SK-N-SH (cell line): ENCODE results near the gene DHCR24. TPM values are rescaled to one million over a fixed set of nuclear protein-coding genes. Genes with fewer than 3 reads are reported as not detected.

Experiments
- CTCF ChIA-PET: fragments of 300-600, 350-600 bp; formaldehyde crosslinking; extraction: SDS; loops from one replicate; lab custom pipeline; 2021; lab: Yijun Ruan, JAX
- POLR2A ChIA-PET: fragments of 350-600 bp; sonication (Branson Sonifier 250); formaldehyde crosslinking; extraction: SDS; loops from one replicate; lab custom pipeline; 2020; ENCODE audit warnings: antibody characterized with exemption, inconsistent platforms; lab: Yijun Ruan, JAX
- DNase-seq: peaks from one replicate; pipeline ENCODE4 v3.0.0; 2012
- H2AFZ ChIP-seq: fragments of 200-600 bp; sonication (generic); 2 replicates; pipeline ENCODE4 v1.8.1; 2016; ENCODE audit warnings: antibody characterized with exemption, mild to moderate bottlenecking, low read depth
- H3F3A ChIP-seq: fragments of 200-600 bp; sonication (generic); replicated peaks from 2 replicates; pipeline ENCODE3; 2016; ENCODE audit warnings: antibody characterized with exemption, mild to moderate bottlenecking; ENCODE audit not compliant: insufficient read depth
- H3K27ac ChIP-seq, 2 experiments: fragments of 200-500 bp in 1 of 2; fragments of 200-600 bp in 1 of 2; sonication (Bioruptor generic) in 1 of 2; sonication (generic), shearing (Covaris generic) in 1 of 2; 2 replicates each; pipeline versions ENCODE4 v1.5.1 to v1.6.1; 2014 to 2016; ENCODE audit warnings: low read depth in 2 of 2, inconsistent platforms in 1 of 2, low read length in 1 of 2, mild to moderate bottlenecking in 1 of 2, mixed read lengths in 1 of 2
- H3K27me3 ChIP-seq: fragments of 200-600 bp; sonication (generic), shearing (Covaris generic); 2 replicates; pipeline ENCODE4 v1.6.1; 2016; ENCODE audit warnings: mixed run types; ENCODE audit not compliant: insufficient read depth
- H3K36me3 ChIP-seq, 2 experiments: fragments of 200-500 bp in 1 of 2; fragments of 200-600 bp in 1 of 2; sonication (Bioruptor generic) in 1 of 2; sonication (generic) in 1 of 2; replicated peaks in 1 of 2; 2 replicates each; pipeline versions ENCODE3 to v1.5.1; 2014 to 2016; ENCODE audit warnings: low read length in 1 of 2, mild to moderate bottlenecking in 1 of 2; ENCODE audit not compliant: insufficient read depth in 2 of 2, control insufficient read depth in 1 of 2
- H3K4me1 ChIP-seq, 2 experiments: fragments of 200-500 bp in 1 of 2; fragments of 200-600 bp in 1 of 2; sonication (Bioruptor generic) in 1 of 2; sonication (generic), shearing (Covaris generic) in 1 of 2; 2 replicates each; pipeline versions ENCODE4 v1.5.1 to v1.6.1; 2014 to 2016; ENCODE audit warnings: low read depth in 1 of 2, low read length in 1 of 2, mixed run types in 1 of 2; ENCODE audit not compliant: insufficient read depth in 2 of 2, control insufficient read depth in 1 of 2
- H3K4me2 ChIP-seq: fragments of 200-600 bp; sonication (generic), shearing (Covaris generic); 2 replicates; pipeline ENCODE4 v1.6.1; 2017; ENCODE audit warnings: mixed run types
- H3K4me3 ChIP-seq, 2 experiments: fragments of 200-500 bp in 1 of 2; fragments of 200-600 bp in 1 of 2; sonication (Bioruptor generic) in 1 of 2; sonication (generic), shearing (Covaris generic) in 1 of 2; 2 replicates each; pipeline versions ENCODE4 v1.5.1 to v1.8.1; 2014 to 2016; ENCODE audit warnings: low read depth in 2 of 2, inconsistent platforms in 1 of 2, low read length in 1 of 2, mild to moderate bottlenecking in 1 of 2, mixed read lengths in 1 of 2, moderate library complexity in 1 of 2
- H3K79me2 ChIP-seq: fragments of 200-600 bp; sonication (generic); 2 replicates; pipeline ENCODE4 v1.8.1; 2017; ENCODE audit warnings: mild to moderate bottlenecking; ENCODE audit not compliant: insufficient read depth
- H3K9ac ChIP-seq: fragments of 200-600 bp; sonication (generic); 2 replicates; pipeline ENCODE4 v1.6.1; 2017; ENCODE audit warnings: mixed run types
- H3K9me2 ChIP-seq: fragments of 200-600 bp; sonication (generic); 2 replicates; pipeline ENCODE4 v1.6.1; 2017; ENCODE audit warnings: mixed run types
- H3K9me3 ChIP-seq: fragments of 200-600 bp; sonication (generic); 2 replicates; pipeline ENCODE4 v1.6.1; 2017; ENCODE audit warnings: mixed run types, mild to moderate bottlenecking, moderate library complexity
- H4K20me1 ChIP-seq: fragments of 200-600 bp; sonication (generic); 2 replicates; pipeline ENCODE4 v1.6.1; 2017; ENCODE audit warnings: mild to moderate bottlenecking, mixed run types; ENCODE audit not compliant: insufficient read depth
- CHD2 ChIP-seq: fragments of 150-350 bp; IDR thresholded peaks from 2 replicates; pipeline ENCODE4 v1.6.1; 2018; ENCODE audit warnings: low read length; ENCODE audit not compliant: partially characterized antibody
- EZH2phosphoT487 ChIP-seq: fragments of 200-600 bp; sonication (generic); IDR thresholded peaks from 2 replicates; pipeline ENCODE4 v1.6.1; 2017; ENCODE audit warnings: low read depth, mixed run types, mild to moderate bottlenecking, antibody characterized with exemption, moderate library complexity, borderline replicate concordance
- FOXM1 ChIP-seq: IDR thresholded peaks from 2 replicates; pipeline ENCODE4 v1.4.0; 2012; ENCODE audit warnings: low read depth, mild to moderate bottlenecking
- GATA2 ChIP-seq: sonication (generic); formaldehyde crosslinking; IDR thresholded peaks from 2 replicates; pipeline ENCODE4 v1.5.0; 2020; ENCODE audit warnings: mild to moderate bottlenecking, missing genetic modification reagents
- IRF3 ChIP-seq: fragments of 150-350 bp; IDR thresholded peaks from 2 replicates; pipeline ENCODE4 v1.6.1; 2016; ENCODE audit warnings: mild to moderate bottlenecking, low read depth, low read length
- MEF2A ChIP-seq: IDR thresholded peaks from 2 replicates; pipeline ENCODE4 v1.4.0; 2012; ENCODE audit warnings: low read depth, borderline replicate concordance
- MXI1 ChIP-seq: IDR thresholded peaks from 2 replicates; pipeline ENCODE4 v1.6.1; 2012; ENCODE audit warnings: mild to moderate bottlenecking, low read depth, low read length, improper control_type of control experiment
- NFIC ChIP-seq: IDR thresholded peaks from 2 replicates; pipeline ENCODE4 v1.4.0; 2012; ENCODE audit warnings: borderline replicate concordance
- RAD21 ChIP-seq: IDR thresholded peaks from 2 replicates; pipeline ENCODE4 v1.6.1; 2012; ENCODE audit warnings: mild to moderate bottlenecking, low read length
- RCOR1 ChIP-seq: fragments of 150-350 bp; IDR thresholded peaks from 2 replicates; pipeline ENCODE4 v1.6.1; 2017; ENCODE audit warnings: antibody characterized with exemption, low read length
- RFX5 ChIP-seq: IDR thresholded peaks from 2 replicates; pipeline ENCODE4 v1.6.1; 2012; ENCODE audit warnings: mild to moderate bottlenecking, improper control_type of control experiment, low read length
- RXRA ChIP-seq: IDR thresholded peaks from 2 replicates; pipeline ENCODE4 v1.4.0; 2012; ENCODE audit warnings: low read depth, mild to moderate bottlenecking, borderline replicate concordance
- TCF12 ChIP-seq: IDR thresholded peaks from 2 replicates; pipeline ENCODE4 v1.4.0; 2012
- TEAD4 ChIP-seq: IDR thresholded peaks from 2 replicates; pipeline ENCODE4 v1.4.0; 2012; ENCODE audit warnings: mild to moderate bottlenecking, borderline replicate concordance; ENCODE audit not compliant: insufficient read depth
- USF1 ChIP-seq: IDR thresholded peaks from 2 replicates; pipeline ENCODE4 v1.4.0; 2012; ENCODE audit warnings: low read depth, borderline replicate concordance
- USF2 ChIP-seq: fragments of 150-350 bp; IDR thresholded peaks from 2 replicates; pipeline ENCODE4 v1.6.1; 2017; ENCODE audit warnings: antibody characterized with exemption, low read length, low read depth, borderline replicate concordance
- WGBS: methylation state at CpG from one replicate; pipeline ENCODE4 v1.1.6; 2017; ENCODE audit warnings: low lambda C conversion rate; 5-methylcytosine and 5-hydroxymethylcytosine counted together
- polyA plus RNA-seq, 3 experiments: library from polyadenylated mRNA; depleted of rRNA; stranded (reverse); fragments of >200 nt; gene quantifications; 2 replicates each; pipeline ENCODE4 v1.2.3, GENCODE V29; 2012
- TF ChIP-seq, protein P1 (sequence below): IDR thresholded peaks from 2 replicates; pipeline ENCODE4; 2012

DHCR24 gene
- polyA plus RNA-seq, 1 of the 3 experiments (the other 2 are of a cell fraction) = 4.3 TPM

DNA sequence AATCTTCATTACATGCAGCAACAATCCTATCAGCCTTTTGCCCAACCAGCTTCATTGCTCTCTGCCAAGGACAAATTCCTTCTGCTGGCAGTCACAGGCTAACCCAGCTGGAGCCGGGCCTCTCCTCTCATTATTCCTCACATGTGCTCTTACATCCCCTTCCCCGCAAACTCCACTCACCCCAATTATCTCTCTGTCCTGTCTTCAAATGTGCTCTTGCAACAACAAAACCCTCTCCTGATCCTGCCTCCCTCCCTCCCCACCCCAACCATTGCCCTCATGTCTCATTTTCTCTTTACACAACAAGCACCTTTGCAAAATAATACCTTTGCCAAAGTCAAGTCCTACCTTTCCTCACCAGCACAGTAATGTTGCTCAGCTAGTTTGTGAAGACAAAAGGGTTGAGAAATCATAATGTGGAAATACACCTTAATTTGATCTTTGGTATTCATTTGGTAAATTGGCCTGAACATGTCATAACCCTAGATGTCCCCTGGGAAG is 36.0 kb upstream of the DHCR24 start:
- Histone ChIP-seq H3K4me2 (no peak overlapping the region), H3F3A (peaks cover 10% of the 10 kb centered on the region), H3K9me3 (no peaks in the 10 kb centered on the region), H3K27ac (no peak overlapping the region), H3K27me3 (no peaks in the 10 kb centered on the region), H3K79me2 (no peaks in the 10 kb centered on the region), H3K36me3 (no peaks in the 10 kb centered on the region), H4K20me1 (no peaks in the 10 kb centered on the region), H2AFZ (no peak overlapping the region), H3K9me2 (no peaks in the 10 kb centered on the region), H3K4me3 (no peak overlapping the region), H3K9ac (no peak overlapping the region), H3K4me1 (peaks cover 0 to 12% of the 10 kb centered on the region in 2 experiments; a peak in 2 of 4 replicates)
- 47% methylated on average over 2 of the region's 2 CpGs for WGBS
- ChIA-PET POLR2A (no interaction called here), CTCF (interaction anchor here (1.8 to 2.6 kb wide), 3 partner anchors 22 to 99 kb away, joined by 5 to 12 read pairs (median 6); no protein-coding TSS in a partner anchor)
- DNase-seq = no peak
- TF ChIP-seq EZH2phosphoT487 (no peak), CHD2 (no peak), USF1 (no peak), RFX5 (no peak), USF2 (no peak), MXI1 (no peak), TCF12 (no peak), FOXM1 (no peak), GATA2 (CRISPR knock-in tag) (no peak), RCOR1 (no peak), TEAD4 (no peak), IRF3 (no peak), MEF2A (no peak), NFIC (no peak), RXRA (no peak), RAD21 (no peak)
- TF ChIP-seq, protein P1, sequence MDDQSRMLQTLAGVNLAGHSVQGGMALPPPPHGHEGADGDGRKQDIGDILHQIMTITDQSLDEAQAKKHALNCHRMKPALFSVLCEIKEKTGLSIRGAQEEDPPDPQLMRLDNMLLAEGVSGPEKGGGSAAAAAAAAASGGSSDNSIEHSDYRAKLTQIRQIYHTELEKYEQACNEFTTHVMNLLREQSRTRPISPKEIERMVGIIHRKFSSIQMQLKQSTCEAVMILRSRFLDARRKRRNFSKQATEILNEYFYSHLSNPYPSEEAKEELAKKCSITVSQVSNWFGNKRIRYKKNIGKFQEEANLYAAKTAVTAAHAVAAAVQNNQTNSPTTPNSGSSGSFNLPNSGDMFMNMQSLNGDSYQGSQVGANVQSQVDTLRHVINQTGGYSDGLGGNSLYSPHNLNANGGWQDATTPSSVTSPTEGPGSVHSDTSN = no peak
